T-helper 2 cell (primary cell): ENCODE results near the gene PLCH1.
"Not testable (repeated sequence)": the region's sequence is repeated elsewhere in the genome, so short reads cannot be mapped to it uniquely, and the experiment has no call there.

ENCODE experiments used
- DNase-seq, 5 experiments: peaks; one replicate each; pipeline versions ENCODE4 v3.0.0 to v3.0.0-alpha.2; 2012 to 2022

PLCH1 gene

DNA sequence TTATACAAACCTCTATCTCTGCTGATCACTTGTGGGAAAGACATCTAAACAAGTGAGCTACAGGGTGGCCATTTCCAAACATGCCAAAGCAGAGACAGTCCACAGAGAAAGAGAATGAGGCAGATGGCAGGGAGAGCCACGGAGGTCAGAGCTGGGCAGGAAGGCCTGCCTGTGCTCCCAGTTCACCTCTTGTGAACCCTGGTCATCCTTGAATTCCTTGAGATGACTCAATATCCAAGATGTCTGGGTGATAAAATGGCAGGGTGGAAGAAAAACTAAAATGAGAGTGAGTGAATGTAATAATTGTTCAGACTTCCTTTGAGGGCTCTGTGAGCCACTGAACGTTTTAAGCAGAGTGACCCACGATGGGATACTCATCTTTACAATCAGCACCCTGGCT is 104.8 kb downstream of the PLCH1 start:
- no peak for DNase-seq

GRCh38 chr3:155639462-155640055 is 105.3 kb downstream of the PLCH1 start:
- no peak for DNase-seq

DNA sequence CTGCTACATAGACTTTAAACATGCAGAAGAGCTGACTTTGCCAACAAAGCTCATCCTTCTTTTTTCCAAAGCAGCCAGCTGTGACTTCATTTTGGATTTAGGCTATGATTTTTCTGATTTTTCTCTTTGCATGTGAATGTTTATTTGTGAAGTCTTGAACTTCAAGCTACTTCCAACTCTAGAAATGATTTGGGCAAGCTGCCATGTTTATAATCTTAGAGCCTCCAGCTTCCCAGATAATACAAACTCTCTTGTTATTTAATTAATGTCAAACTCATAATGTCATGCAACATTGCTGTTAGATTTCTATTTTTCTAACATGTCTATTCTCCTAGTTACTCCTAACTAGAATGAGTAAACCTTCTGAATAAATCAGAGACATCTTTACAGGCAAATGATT is 106.4 kb downstream of the PLCH1 start:
- not testable (repeated sequence) for DNase-seq

DNA sequence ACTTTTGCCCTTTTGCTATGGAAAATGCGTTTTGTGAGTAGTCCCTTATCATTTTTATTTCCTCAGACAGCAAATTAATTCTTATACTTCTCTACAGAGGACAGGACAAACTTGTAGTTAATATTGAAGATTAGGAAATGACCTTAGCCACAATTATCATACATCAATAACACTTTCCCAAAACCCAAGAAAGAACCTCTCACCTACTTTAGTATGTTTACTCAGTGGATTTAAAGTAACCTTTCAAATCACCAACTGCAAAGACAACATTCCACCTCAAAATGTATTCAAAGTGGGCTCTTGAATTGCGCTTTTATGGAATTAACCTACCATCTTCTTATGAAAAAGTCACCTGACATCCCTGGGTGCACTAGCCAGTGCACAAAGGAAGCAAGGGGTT is 107.3 kb downstream of the PLCH1 start:
- DNase-seq = no peak

GRCh38 chr3:155635056-155635455 is 109.8 kb downstream of the PLCH1 start:
- no peak for DNase-seq

- no peak for DNase-seq
Measured at GRCh38 chr3:155634121-155634719, 110.7 kb downstream of the PLCH1 start.

GRCh38 chr3:155631323-155632019 is 113.4 kb downstream of the PLCH1 start:
- no peak for DNase-seq

- no peak for DNase-seq
Measured at GRCh38 chr3:155629556-155629955, 115.3 kb downstream of the PLCH1 start.

GRCh38 chr3:155629056-155629455 is 115.8 kb downstream of the PLCH1 start:
- DNase-seq = no peak

DNA sequence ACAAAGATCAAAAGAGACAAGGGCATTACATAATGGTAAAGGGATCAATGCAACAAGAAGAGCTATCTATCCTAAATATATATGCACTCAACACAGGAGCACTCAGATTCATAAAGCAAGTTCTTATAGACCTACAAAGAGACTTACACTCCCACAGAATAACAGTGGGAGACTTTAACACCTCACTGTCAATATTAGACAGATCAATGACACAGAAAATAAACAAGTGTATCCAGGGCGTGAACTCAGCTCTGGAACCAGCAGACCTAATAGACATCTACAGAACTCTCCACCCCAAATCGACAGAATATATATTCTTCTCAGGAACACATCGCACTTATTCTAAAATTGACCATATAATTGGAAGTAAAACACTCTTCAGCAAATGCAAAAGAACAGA is 122.2 kb downstream of the PLCH1 start:
- DNase-seq = not testable (repeated sequence)

DNA sequence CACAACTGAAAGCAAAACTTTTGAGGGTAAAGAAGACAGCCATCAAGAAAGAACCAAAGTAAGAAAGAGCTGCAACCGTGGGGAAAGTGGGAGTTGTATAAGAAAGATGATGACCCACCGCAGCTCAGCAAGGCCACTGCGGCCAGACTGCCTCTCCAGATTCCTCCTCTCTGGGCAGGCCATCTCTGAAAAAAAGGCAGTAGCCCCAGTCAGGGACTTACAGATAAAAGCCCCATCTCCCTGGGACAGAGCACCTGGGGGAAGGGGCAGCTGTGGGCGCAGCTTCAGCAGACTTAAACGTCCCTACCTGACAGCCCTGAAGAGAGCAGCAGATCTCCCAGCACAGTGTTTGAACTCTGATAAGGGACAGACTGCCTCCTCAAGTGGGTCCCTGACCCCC is 124.3 kb downstream of the PLCH1 start:
- DNase-seq = not testable (repeated sequence)

DNA sequence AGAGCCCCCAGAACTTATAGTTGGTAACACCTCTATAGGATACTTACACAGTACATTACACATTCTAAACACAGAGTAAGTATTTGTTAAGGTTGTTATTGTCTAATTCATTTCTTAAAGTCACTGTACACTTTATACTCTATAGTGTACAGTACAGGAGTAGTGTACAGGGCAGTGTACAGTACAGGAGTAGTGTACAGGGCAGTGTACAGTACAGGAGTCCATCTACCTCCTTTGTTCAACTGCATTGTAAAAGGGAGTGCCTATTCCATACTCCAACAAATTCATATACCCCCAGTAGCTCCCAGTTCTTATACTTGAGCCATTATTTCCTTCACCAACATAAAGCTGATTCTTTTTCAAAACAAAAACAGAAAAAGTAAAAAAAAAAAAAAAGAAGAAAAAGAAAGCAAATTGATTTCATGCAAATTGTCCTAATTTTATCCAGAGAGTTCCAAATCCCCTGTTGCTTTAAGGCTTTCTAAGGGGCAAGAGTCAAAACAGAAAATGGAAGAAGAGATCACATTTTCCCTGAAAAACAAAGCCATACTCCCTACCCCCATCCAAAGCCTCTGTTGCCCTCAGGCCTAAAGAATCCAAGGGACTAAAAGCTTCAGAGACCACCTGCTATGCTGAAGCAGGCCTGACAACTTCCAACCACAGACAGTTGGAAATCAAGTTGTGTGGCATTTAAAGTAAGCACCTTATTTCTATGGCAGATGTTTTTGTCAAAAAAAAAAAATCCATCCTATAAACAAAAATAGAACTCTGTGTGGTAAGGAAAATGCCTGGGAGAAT is 125.6 kb downstream of the PLCH1 start:
- no peak for DNase-seq

DNA sequence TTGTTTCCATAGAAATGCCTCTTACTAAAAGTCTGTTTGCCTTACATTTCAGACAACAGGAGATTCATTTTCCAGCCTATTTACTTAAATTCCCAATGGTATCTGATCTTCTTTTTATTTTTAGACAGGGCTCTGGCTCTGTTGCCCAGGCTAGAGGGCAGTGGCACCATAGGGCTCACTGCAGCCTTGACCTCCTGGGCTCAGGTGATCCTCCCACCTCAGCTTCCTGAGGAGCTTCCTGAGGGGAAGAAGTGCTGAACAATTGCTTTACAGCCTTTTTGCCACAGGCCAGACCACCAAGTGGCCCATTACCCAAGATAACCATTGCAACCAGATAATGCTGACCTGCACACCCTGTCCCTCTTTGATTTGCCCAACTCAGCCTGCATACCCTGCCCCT is 126.3 kb downstream of the PLCH1 start:
- DNase-seq = no peak

DNA sequence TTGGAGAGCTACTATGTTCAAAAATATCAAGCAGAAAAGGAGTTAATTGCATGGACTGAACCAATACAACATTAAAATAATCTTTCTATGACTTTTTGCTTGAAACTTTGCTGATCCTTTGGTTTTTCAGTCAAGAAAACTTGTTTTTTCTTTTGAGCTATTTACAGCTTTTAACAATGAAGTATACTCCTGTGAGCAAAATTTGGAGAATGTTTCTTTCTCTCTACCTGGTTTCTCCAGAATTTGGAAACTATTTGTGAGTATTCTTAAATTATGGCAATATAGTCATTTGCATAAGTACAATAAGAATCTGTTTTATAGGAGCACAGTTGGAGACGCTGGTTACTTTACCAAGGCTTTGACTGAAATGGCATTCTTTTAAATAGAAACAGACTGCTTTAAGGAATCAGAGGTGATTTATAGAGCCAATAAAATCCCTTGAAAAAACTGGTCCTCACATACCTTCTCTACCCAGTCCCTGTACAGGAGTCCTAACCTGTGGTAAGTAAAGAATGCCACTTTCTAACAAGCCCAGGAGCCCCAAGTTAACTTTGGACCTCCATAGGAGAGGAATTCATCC is 127.4 kb downstream of the PLCH1 start:
- DNase-seq = no peak

GRCh38 chr3:155615141-155615540 is 129.7 kb downstream of the PLCH1 start:
- DNase-seq = not testable (repeated sequence)

DNA sequence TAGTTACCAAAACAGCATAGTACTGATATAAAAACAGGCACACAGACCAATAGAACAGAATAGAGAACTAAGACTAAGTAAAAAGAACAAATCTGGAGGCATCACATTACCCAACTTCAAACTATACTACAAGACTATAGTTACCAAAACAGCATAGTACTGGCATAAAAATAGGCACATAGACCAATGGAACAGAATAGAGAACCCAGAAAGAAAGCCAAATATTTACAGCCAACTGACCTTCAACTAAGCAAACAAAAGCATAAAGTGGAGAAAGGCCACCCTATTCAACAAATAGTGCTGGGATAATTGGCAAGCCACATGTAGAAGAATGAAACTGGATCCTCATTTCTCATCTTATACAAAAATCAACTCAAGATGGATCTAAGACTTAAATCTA is 130.5 kb downstream of the PLCH1 start:
- not testable (repeated sequence) for DNase-seq

GRCh38 chr3:155611456-155611855 is 133.4 kb downstream of the PLCH1 start:
- no peak for DNase-seq

GRCh38 chr3:155609586-155609985 is 135.3 kb downstream of the PLCH1 start:
- no peak for DNase-seq

DNA sequence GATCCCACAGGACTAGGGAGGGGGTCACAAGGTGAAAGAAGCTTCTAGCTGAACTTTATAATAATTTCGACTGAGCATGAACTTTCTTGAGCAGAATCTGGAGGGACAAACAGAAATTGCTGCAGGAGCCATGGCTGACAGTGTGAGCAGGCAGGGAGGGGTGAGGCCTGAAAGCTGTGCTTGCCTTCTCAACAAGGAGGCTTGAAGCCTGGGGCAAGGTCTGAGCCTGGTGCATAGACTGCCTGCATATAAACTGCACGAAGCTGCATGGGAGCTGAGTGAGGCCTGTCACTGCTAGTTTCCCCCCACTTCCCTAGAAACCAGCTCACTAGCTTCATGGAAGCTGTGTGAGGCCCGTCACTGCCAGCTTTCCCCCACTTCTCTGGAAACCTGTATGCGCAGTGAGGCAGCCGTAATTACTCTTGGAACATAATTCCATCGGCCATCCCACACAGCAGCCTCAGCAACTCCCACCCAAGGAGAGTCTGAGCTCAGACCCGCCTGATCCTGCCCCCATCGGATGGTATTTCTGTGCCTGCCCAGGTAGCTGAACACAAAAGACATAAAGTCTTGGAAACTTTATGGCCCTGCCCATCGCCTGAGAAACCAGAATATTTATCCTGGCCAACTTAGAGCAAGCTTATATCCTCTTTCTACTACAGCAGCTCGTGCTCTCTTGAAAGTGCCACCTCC is 136.5 kb downstream of the PLCH1 start:
- DNase-seq = no peak

- no peak for DNase-seq
Measured at GRCh38 chr3:155607761-155608160, 137.1 kb downstream of the PLCH1 start.

DNA sequence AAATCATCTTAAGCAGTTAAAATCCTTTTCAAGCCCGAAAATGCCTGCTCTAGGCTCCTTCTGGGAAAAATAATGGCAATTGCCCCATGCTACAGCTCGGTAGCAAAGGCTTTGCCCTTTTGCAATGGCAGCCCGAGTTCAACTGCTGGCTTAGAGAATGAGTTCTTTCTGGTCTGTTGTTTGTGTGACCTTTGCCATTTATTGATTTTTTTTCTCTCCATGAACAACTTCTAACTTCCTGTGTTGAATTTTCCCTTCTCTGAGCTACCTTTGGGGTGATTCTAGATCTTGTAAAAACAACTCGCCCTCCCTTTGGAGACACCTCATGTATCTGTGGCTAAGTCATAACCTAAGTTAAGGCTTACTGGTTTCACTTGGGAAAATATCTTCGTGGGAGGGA is 139.3 kb downstream of the PLCH1 start:
- DNase-seq = no peak

- no peak for DNase-seq
Measured at GRCh38 chr3:155604967-155605366, 139.9 kb downstream of the PLCH1 start.
